HG03097 (cell line): ENCODE data around the gene GOLGA8B.
"Not testable (repeated sequence)": the region's sequence is repeated elsewhere in the genome, so short reads cannot be mapped to it uniquely, and the experiment has no call there.

Source experiments
- ATAC-seq: cut with Tn5 transposase; IDR thresholded peaks from one replicate; pipeline ENCODE4 v1.9.1; 2021; ENCODE audit not compliant: unreplicated experiment, low FRiP score

GOLGA8B gene

GRCh38 chr15:34598799-34599585 is 15.5 kb upstream of the GOLGA8B start:
- no peak for ATAC-seq

GRCh38 chr15:34597316-34597715 is 13.9 kb upstream of the GOLGA8B start:
- no peak for ATAC-seq

DNA sequence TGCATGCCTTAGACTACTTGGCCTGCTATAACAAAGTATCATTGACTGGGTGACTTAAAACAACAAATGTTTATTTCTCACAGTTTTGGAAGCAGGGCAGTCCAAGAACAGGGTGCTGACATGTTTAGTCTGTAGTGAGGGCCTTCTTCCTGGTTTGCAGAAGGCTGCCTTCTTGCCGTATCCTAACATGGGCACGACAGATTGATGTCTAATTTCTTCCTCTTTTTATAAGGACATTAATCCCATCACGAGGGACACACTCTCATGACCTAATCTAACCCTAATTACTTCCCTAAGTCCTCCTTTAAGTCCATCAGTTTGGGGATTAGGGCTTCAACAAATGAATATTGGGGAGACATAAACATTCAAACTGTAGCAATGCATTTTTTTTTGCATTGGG is 10.9 kb upstream of the GOLGA8B start:
- no peak for ATAC-seq

DNA sequence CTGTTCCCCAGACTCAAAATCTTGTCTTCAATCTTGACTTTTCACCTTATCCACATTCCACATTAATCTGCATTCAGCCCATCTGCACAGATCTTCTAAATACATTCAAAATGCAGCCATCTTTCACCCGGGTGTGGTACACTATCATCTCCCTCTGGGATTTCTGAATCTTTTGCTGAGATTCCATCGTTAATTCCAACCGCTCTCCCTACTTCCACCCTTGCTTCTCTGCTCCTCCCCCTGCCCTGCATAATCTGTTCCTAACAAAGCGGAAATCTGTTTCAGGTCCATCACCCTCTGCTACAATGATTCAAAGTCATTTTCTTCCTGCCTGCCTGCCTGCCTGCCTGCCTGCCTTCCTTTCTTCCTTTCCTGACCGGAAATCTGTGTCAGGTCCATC is 7.9 kb upstream of the GOLGA8B start:
- ATAC-seq = no peak

DNA sequence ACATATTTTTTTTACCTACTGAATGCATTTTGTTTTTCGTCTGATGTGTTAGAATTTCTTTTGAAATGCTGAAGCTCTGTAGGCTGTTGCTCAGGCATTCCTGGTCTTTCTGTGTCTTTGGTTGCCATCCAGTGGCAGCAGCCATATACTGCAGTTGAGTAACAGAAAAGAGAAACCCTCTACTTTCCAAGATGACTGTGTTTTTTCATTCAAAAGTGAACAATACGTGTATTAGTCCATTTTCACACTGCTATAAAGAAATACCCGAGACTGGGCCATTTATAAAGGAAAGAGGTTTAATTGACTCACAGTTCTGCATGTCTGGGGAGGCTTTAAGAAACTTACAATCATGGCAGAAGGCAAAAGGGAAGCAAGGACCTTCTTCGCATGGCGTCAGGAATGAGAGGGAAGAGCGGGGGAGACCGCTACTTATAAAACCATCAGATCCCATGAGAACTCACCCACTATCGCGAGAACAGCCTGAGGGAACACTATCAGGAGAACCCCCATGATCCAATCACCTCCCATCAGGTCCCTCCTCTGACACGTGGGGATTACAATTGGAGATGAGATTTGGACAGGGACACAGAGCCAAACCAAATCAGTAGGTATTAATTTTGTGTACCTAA is 4.7 kb upstream of the GOLGA8B start:
- no peak for ATAC-seq

DNA sequence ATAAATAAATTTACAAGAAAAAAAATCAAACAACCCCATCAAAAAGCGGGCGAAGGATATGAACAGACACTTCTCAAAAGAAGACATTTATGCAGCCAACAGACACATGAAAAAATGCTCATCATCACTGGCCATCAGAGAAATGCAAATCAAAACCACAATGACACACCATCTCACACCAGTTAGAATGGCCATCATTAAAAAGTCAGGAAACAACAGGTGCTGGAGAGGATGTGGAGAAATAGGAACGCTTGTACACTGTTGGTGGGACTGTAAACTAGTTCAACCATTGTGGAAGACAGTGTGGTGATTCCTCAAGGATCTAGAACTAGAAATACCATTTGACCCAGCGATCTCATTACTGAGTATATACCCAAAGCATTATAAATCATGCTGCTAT is 2.5 kb upstream of the GOLGA8B start:
- ATAC-seq = not testable (repeated sequence)

DNA sequence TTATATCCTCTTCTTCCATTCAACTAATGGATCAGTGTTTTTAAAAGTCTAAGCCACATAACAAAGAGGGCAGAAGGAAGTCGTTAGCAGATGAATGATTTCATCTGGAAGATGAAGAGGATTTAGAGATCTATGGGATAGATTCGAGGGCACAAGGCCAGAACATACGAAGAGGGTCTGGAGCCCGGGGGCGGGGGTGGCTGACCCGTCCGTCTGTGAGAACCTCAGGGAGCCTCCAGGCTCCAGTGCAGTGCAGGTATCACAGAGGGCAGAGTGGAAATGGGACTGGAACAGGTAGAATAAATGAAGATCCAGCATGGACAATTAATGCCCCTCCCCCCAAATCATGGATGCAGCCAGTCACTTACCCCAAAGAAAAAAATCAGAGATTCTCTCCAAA is 1.5 kb upstream of the GOLGA8B start:
- no peak for ATAC-seq

GRCh38 chr15:34584330-34584668 is 848 bp upstream of the GOLGA8B start:
- ATAC-seq = peak; percentile 0

- peak; percentile 24 for ATAC-seq
These were observed 735 bp downstream of the GOLGA8B start for GRCh38 chr15:34582461-34583371.

DNA sequence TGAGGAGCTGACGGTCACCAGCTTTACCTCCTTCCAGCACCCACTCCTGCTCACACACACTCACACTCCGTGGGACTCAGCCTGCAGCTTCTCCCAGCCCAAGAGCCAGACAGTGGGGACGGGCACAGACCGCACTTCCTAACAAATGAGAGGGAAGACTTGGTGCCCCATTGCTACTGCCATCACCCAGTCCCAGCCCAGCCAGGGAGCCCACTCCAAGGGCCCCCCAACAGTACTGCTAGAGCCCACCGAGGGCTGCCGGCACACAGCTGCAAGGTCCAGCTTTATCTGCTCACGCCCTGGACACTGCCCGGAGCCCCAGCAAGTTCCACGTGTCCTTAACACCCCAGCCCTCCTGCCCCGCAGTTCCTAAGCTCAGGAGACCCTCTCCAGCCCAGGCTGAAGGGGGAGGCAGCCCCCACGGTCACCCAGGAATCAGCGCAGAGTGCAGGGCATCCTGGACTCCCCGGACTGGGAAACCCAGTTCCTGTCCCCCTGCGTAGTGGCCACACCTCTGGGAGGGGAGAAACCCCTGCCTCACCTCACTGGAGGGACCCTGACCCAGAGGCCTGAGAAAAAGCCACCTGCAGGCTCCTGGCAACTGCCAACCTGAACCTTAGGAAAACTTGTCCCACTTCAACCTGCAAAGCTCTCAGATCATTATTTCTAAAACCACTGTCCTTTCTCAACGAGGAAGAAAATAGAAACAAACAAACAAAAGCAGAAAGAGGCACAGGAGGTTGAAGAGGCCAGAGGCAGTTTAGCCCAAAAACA is 1.6 kb downstream of the GOLGA8B start:
- ATAC-seq = not testable (repeated sequence)

DNA sequence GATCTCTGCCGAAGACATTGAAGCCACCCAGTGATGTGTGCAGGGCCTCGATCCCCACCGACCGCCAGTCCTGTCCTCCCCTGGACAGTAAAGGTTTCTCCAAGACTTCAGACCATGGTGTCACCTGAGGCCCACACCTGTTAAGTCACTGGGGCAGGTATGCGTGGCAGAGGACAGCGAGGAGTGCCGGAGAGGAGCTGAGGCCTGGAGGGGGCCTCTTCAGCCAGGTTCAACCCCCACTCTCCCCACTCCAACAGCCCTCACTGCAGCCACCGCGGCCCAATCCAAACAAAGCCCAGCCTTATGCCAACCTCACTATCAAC is 2.4 kb downstream of the GOLGA8B start:
- no peak for ATAC-seq

- ATAC-seq = not testable (repeated sequence)
These were observed 3.0 kb downstream of the GOLGA8B start for GRCh38 chr15:34580251-34581042.

GRCh38 chr15:34578283-34578674 is 5.2 kb downstream of the GOLGA8B start:
- no peak for ATAC-seq

- not testable (repeated sequence) for ATAC-seq
These were observed 5.7 kb downstream of the GOLGA8B start for GRCh38 chr15:34577658-34578282.

DNA sequence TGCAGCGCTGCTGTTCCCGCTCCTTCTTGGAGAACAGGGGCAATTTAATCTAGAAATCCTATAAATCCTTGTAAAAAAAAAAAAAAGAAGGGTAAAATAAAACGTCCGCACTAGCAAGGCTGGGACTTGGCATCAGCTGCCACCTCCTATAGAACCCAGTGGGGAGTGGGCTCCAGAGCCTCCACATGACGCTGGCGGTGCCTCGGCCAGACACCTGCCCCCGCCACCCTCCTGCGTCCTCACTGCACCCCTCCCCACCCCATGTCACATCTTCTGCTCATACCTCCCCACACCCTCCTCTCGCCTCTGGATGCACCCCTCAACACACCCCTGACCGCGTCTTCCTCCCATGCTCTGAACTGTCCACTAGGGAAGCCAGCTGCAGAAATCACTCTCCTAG is 8.4 kb downstream of the GOLGA8B start:
- ATAC-seq = not testable (repeated sequence)

DNA sequence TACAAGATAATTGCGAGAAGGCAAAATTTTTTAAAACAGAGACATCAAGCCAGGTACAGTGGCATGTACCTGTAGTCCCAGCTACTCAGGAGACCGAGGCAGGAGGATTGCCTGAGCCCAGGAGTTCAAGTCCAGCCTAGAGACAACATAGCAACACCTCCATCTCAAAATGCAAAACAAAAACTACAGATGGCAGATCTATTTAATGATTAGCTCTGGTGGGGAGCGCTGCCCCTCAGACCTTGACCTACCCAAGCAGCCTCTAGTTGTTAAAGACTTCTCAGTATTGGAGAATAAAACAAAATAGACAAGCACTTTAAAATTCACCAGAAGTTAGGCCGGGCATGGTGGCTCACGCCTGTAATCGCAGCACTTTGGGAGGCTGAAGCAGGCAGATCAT is 10.5 kb downstream of the GOLGA8B start:
- ATAC-seq = peak; percentile 52

GRCh38 chr15:34572019-34572641 is 11.3 kb downstream of the GOLGA8B start:
- not testable (repeated sequence) for ATAC-seq

DNA sequence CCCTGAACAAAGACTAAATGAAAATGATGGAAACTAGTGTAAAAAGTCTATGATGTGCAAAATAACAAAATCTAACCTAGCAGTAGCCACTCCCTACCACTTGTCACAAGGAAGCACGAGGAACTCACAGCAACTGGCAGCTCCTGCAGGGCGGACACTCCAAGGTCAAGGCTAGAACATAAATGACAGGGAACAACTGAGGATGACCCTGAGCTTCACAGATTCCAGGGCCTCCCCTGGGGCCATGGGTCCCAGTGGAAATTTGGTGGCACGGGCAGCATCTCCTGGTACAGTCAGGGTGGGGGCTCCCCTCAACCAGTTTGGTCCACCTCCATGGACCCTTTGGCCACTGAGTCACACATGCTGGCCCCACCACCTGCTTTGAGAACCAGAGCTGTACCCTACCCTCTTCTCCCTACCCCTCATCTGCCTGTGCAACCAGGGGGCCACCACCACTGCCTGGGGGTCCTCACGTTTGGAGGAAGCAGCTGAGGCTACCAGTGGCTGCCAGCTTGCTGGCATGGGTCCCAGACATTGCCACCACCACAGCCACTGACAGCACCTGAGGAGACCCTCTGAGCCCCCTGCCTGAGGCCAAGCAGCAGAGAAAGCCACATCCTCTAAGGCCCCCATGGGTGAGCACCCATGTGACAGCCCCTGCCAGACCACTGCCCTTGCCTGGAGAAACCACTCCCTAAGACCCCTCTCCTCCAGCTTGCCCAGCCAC is 13.6 kb downstream of the GOLGA8B start:
- not testable (repeated sequence) for ATAC-seq
